A673 (cell line): ENCODE results near the gene NEDD9. TPM values are rescaled to one million over a fixed set of nuclear protein-coding genes. Genes with fewer than 3 reads are reported as not detected.

ENCODE experiments used
- BruUV-seq: library from RNA; stranded (reverse); fragments of 400-500 nt; replicated peaks from 2 replicates; lab custom pipeline; 2021; lab: Mats Ljungman, UMichigan
- CTCF ChIA-PET: fragments of 300-600 bp; sonication (Branson Sonifier 250); formaldehyde crosslinking; loops from one replicate; lab custom pipeline; 2022; ENCODE audit warnings: antibody characterized with exemption; lab: Charles Lee
- POLR2A ChIA-PET: fragments of 300-600 bp; sonication (Branson Sonifier 250); formaldehyde crosslinking; loops from one replicate; lab custom pipeline; 2022; ENCODE audit warnings: antibody characterized with exemption; ENCODE audit not compliant: low non-redundant PET; lab: Charles Lee
- DNase-seq: peaks from one replicate; pipeline ENCODE4 v3.0.0-alpha.2; 2015; ENCODE audit warnings: low spot score
- H3K27ac ChIP-seq: fragments of 200-600 bp; sonication (generic); 2 replicates; pipeline ENCODE4 v1.5.1; 2016; ENCODE audit warnings: mixed run types, low read depth, mild to moderate bottlenecking, mixed read lengths, antibody characterized with exemption, low read length; ENCODE audit not compliant: poor library complexity, severe bottlenecking
- H3K27me3 ChIP-seq: fragments of 200-600 bp; sonication (generic); replicated peaks from 2 replicates; pipeline ENCODE4 v1.6.1; 2017; ENCODE audit warnings: mixed run types, low read depth, mild to moderate bottlenecking, mixed read lengths, antibody characterized with exemption, low read length; ENCODE audit not compliant: insufficient read depth, poor library complexity
- H3K36me3 ChIP-seq: fragments of 200-600 bp; sonication (generic); 2 replicates; pipeline ENCODE4 v1.6.1; 2016; ENCODE audit warnings: mixed run types, mild to moderate bottlenecking, mixed read lengths, antibody characterized with exemption, low read length; ENCODE audit not compliant: insufficient read depth, poor library complexity, severe bottlenecking
- H3K4me1 ChIP-seq: fragments of 200-600 bp; sonication (generic); 2 replicates; pipeline ENCODE4 v1.6.1; 2017; ENCODE audit warnings: mixed run types, mild to moderate bottlenecking, mixed read lengths, antibody characterized with exemption, low read length; ENCODE audit not compliant: insufficient read depth, poor library complexity, severe bottlenecking
- H3K4me3 ChIP-seq: fragments of 200-600 bp; sonication (generic); 2 replicates; pipeline ENCODE4 v1.5.1; 2016; ENCODE audit warnings: low read depth, mixed run types, mild to moderate bottlenecking, mixed read lengths, low read length; ENCODE audit not compliant: poor library complexity, severe bottlenecking
- H3K9me3 ChIP-seq: fragments of 200-600 bp; sonication (generic); 2 replicates; pipeline ENCODE4 v1.6.1; 2016; ENCODE audit warnings: mixed run types, low read depth, mild to moderate bottlenecking, mixed read lengths, antibody characterized with exemption, low read length; ENCODE audit not compliant: poor library complexity, severe bottlenecking
- EZH2 ChIP-seq: fragments of 200-600 bp; sonication (generic); IDR thresholded peaks from 2 replicates; pipeline ENCODE4 v1.6.1; 2017; ENCODE audit warnings: borderline replicate concordance, low read depth, mild to moderate bottlenecking, mixed read lengths, antibody characterized with exemption, low read length; ENCODE audit not compliant: poor library complexity, severe bottlenecking
- intact Hi-C: fragments of 100-400 bp; cut with micrococcal nuclease; formaldehyde crosslinking; loops from one replicate; pipeline ENCODE4 v1.10.0; 2022; ENCODE audit not compliant: unreplicated experiment
- total RNA-seq: library from RNA; stranded (reverse); gene quantifications from 2 replicates; pipeline ENCODE4 v1.2.3, GENCODE V29; 2021
- TF ChIP-seq, protein P1 (sequence below): fragments of 300-800, 200-600 bp; sonication (generic); conservative IDR thresholded peaks from 2 replicates; pipeline ENCODE4 v1.5.1; 2017; ENCODE audit warnings: low read depth, mild to moderate bottlenecking, antibody characterized with exemption, low read length, moderate library complexity, mixed read lengths

The NEDD9 gene
- total RNA-seq, 1 experiment from 2014 or later, result 6.6 TPM

DNA sequence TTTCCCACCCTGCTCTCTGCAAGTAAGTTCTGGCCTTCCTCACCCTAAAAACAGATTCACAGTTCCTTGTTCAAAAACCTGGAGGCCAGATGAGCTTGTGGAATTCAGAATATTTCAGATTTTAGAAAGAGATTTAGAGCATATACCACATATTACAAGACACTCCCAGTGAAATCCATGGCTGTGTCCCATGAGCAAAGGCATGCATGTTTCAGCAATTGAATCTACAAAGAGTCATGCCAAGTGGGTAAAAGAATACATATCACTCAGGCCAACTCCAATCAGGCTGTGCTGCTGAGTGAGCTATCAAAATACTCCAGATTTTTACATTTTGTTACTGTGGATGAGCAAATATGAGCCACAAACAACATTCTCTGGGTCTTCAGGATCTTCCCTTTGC, 10.2 kb upstream of the NEDD9 start:
- DNase-seq, result no peak
- Histone ChIP-seq H3K4me3 (no peak overlapping the region), H3K27ac (no peak overlapping the region), H3K9me3 (no peaks in the 10 kb centered on the region), H3K4me1 (no peaks in the 10 kb centered on the region), H3K27me3 (no peaks in the 10 kb centered on the region), H3K36me3 (no peaks in the 10 kb centered on the region)
- BruUV-seq, result no TSS peak
- TF ChIP-seq EZH2, result no peak
- TF ChIP-seq, protein P1, sequence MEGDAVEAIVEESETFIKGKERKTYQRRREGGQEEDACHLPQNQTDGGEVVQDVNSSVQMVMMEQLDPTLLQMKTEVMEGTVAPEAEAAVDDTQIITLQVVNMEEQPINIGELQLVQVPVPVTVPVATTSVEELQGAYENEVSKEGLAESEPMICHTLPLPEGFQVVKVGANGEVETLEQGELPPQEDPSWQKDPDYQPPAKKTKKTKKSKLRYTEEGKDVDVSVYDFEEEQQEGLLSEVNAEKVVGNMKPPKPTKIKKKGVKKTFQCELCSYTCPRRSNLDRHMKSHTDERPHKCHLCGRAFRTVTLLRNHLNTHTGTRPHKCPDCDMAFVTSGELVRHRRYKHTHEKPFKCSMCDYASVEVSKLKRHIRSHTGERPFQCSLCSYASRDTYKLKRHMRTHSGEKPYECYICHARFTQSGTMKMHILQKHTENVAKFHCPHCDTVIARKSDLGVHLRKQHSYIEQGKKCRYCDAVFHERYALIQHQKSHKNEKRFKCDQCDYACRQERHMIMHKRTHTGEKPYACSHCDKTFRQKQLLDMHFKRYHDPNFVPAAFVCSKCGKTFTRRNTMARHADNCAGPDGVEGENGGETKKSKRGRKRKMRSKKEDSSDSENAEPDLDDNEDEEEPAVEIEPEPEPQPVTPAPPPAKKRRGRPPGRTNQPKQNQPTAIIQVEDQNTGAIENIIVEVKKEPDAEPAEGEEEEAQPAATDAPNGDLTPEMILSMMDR, result no peak
- intact Hi-C loops, result no loop called here
- POLR2A ChIA-PET, result no interaction called here
- CTCF ChIA-PET, result no interaction called here

DNA sequence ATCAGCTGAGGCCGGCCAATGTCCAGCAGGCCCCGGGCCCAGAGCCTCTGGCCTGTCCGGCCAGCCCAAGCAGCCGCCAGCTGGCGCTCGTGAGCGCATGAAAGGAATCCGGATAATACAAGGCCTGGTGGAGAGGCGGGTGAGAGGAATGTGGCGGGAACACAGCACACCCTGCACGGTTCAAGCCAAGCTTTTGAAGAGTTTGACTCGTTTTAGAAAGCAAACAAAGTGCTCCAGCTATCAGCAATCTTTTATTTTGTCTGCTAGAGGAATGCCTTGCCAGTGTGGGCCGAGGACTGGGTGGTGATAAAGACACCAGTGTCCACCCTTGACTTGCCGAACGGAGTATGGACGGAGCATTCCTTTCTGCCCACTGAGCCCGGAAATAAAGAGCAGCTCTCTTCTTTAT, 9.3 kb upstream of the NEDD9 start:
- H3K4me1 ChIP-seq, result no peaks in the 10 kb centered on the region
- no peak overlapping the region for H3K27ac ChIP-seq
- no peaks in the 10 kb centered on the region for H3K36me3 ChIP-seq
- CTCF ChIA-PET, result no interaction called here
- TF ChIP-seq, protein P1, result no peak
- TF ChIP-seq EZH2, result no peak
- intact Hi-C loops, result no loop called here
- H3K9me3 ChIP-seq, result no peaks in the 10 kb centered on the region
- POLR2A ChIA-PET, result no interaction called here
- BruUV-seq, result no TSS peak
- no peak for DNase-seq
- no peaks in the 10 kb centered on the region for H3K27me3 ChIP-seq
- H3K4me3 ChIP-seq, result no peak overlapping the region

DNA sequence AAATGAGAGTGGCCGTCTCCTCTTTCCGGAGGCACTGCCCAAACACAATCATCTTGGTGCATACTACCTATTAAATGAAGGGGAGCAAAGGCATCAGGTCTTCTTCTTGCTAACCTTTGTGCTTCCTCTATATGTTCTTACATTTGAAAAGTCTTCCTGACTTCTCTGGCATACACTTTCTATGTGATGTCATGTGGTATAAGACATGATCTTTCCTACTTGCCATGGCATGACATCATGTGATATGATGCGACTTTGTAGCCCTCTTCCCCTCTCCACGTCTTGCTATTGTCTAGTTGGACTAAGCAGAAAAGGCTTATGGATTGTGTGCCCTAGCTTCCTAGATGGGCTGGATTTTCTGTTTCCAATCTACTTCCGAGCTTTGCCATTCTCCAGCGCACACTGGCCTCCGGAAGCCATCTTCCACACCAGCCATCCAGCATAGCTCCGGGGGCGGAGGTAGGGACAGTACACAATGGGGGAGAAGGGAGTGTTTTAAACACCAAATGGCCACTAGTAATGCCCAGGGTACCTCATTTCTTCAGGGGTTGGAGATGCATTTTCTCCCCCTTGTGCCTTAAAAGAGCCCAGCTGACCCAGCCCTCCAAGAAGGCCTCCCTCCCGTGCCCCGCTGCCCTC, 8.8 kb upstream of the NEDD9 start:
- ChIA-PET CTCF (no interaction called here), POLR2A (no interaction called here)
- no peak for DNase-seq
- TF ChIP-seq, protein P1, result no peak
- TF ChIP-seq EZH2, result no peak
- H3K27me3 ChIP-seq, result no peaks in the 10 kb centered on the region
- no peaks in the 10 kb centered on the region for H3K9me3 ChIP-seq
- H3K4me3 ChIP-seq, result no peak overlapping the region
- intact Hi-C loops, result no loop called here
- no TSS peak for BruUV-seq
- H3K36me3 ChIP-seq, result no peaks in the 10 kb centered on the region
- H3K27ac ChIP-seq, result no peak overlapping the region
- peaks cover under 1% of the 10 kb centered on the region for H3K4me1 ChIP-seq
